ENCODE results near the gene PHACTR3.

Gene PHACTR3

GRCh38 chr20:59756241-59756640, 151.9 kb downstream of the PHACTR3 start:
- DNase-seq: no peak

- DNase-seq: no peak
Observed at GRCh38 chr20:59764037-59764436, 159.7 kb downstream of the PHACTR3 start.

GRCh38 chr20:59765599-59766177, 161.3 kb downstream of the PHACTR3 start:
- peak in 1 of 2 donors; percentile 20 for DNase-seq

GRCh38 chr20:59767656-59768055, 163.3 kb downstream of the PHACTR3 start:
- no peak for DNase-seq

GRCh38 chr20:59770270-59770669, 165.9 kb downstream of the PHACTR3 start:
- no peak for DNase-seq

GRCh38 chr20:59770851-59771250, 166.5 kb downstream of the PHACTR3 start:
- DNase-seq: no peak

GRCh38 chr20:59771506-59772372, 167.4 kb downstream of the PHACTR3 start:
- no peak for DNase-seq

- no peak for DNase-seq
Observed at GRCh38 chr20:59772373-59772705, 168.0 kb downstream of the PHACTR3 start.

GRCh38 chr20:59772931-59773913, 168.9 kb downstream of the PHACTR3 start:
- no peak for DNase-seq

GRCh38 chr20:59774204-59774641, 169.9 kb downstream of the PHACTR3 start:
- no peak for DNase-seq

- DNase-seq: no peak
Observed at GRCh38 chr20:59774921-59775686, 170.8 kb downstream of the PHACTR3 start.

GRCh38 chr20:59775687-59776055, 171.3 kb downstream of the PHACTR3 start:
- DNase-seq: no peak

GRCh38 chr20:59776059-59776603, 171.8 kb downstream of the PHACTR3 start:
- DNase-seq: no peak

GRCh38 chr20:59776626-59777330, 172.4 kb downstream of the PHACTR3 start:
- DNase-seq: no peak

GRCh38 chr20:59777331-59777725, 173.0 kb downstream of the PHACTR3 start:
- DNase-seq: no peak

- no peak for DNase-seq
Observed at GRCh38 chr20:59777814-59778575, 173.7 kb downstream of the PHACTR3 start.

GRCh38 chr20:59778615-59779200, 174.4 kb downstream of the PHACTR3 start:
- DNase-seq: no peak

- DNase-seq: no peak
Observed at GRCh38 chr20:59779656-59780380, 175.5 kb downstream of the PHACTR3 start.

- no peak for DNase-seq
Observed at GRCh38 chr20:59780494-59781185, 176.3 kb downstream of the PHACTR3 start.

Measured in inflammatory macrophage (primary cell).